ENCODE measurements around the gene SLC4A5.

- TF ChIP-seq CTCF (IDR thresholded peaks at IDR 0.05; ENCODE audit: control extremely low read depth in 1 of 3, insufficient read depth in 1 of 3, low read depth in 1 of 3, low read length in 3 of 3): no peak
- TF ChIP-seq SIX5 (IDR thresholded peaks at IDR 0.05; ENCODE audit: low read depth, low read length): no peak
- TF ChIP-seq HDAC2 (IDR thresholded peaks at IDR 0.05; ENCODE audit: borderline replicate concordance in 1 of 2, low read depth in 2 of 2, low read length in 2 of 2): no peak
- no peak for TF ChIP-seq YY1 (IDR thresholded peaks at IDR 0.05; ENCODE audit: low read depth, low read length)
- TF ChIP-seq CEBPB (IDR thresholded peaks at IDR 0.05; ENCODE audit: low read depth, low read length): no peak
- TF ChIP-seq EZH2 (IDR thresholded peaks at IDR 0.05; ENCODE audit: low read depth, low read length, severe bottlenecking): no peak
Observed at GRCh38 chr2:74381751-74382150, 38.5 kb upstream of the SLC4A5 start.

All from H1 (cell line).